HEK293T (cell line): ENCODE measurements around the gene NDUFAF2.

Experiments used
- CTCF ChIA-PET: fragments of 350-600 bp; formaldehyde crosslinking; extraction: SDS; loops from one replicate; lab custom pipeline; 2021; ENCODE audit warnings: antibody characterized with exemption, inconsistent platforms; lab: Yijun Ruan, JAX
- POLR2A ChIA-PET: fragments of 350-600 bp; formaldehyde crosslinking; extraction: SDS; loops from one replicate; lab custom pipeline; 2020; ENCODE audit warnings: antibody characterized with exemption, inconsistent platforms; lab: Yijun Ruan, JAX
- DNase-seq: peaks from one replicate; pipeline ENCODE4 v3.0.0; 2012; ENCODE audit warnings: mixed read lengths; ENCODE audit errors: extremely low spot score
- ARNT ChIP-seq: fragments of 450-650 bp; IDR thresholded peaks from 2 replicates; pipeline ENCODE4 v1.6.1; 2017; ENCODE audit warnings: mild to moderate bottlenecking
- BHLHE40 ChIP-seq: fragments of 450-650 bp; IDR thresholded peaks from 2 replicates; pipeline ENCODE4 v1.6.1; 2016; ENCODE audit warnings: mild to moderate bottlenecking, moderate library complexity, borderline replicate concordance
- CTBP1 ChIP-seq: fragments of 450-650 bp; IDR thresholded peaks from 2 replicates; pipeline ENCODE4 v1.6.1; 2016; ENCODE audit warnings: borderline replicate concordance
- ELF4 ChIP-seq: fragments of 450-650 bp; IDR thresholded peaks from 2 replicates; pipeline ENCODE4 v1.6.1; 2017; ENCODE audit warnings: antibody characterized with exemption
- FOXA1 ChIP-seq: fragments of 450-650 bp; IDR thresholded peaks from 2 replicates; pipeline ENCODE4 v1.6.1; 2016; ENCODE audit warnings: mild to moderate bottlenecking
- FOXK2 ChIP-seq: fragments of 450-650 bp; IDR thresholded peaks from 2 replicates; pipeline ENCODE4 v1.6.1; 2016; ENCODE audit warnings: mild to moderate bottlenecking
- FOXM1 ChIP-seq: fragments of 450-650 bp; IDR thresholded peaks from 2 replicates; pipeline ENCODE4 v1.6.1; 2017; ENCODE audit warnings: mild to moderate bottlenecking, borderline replicate concordance
- HDGF ChIP-seq: fragments of 450-650 bp; IDR thresholded peaks from 2 replicates; pipeline ENCODE4 v1.6.1; 2017; ENCODE audit warnings: antibody characterized with exemption, borderline replicate concordance
- L3MBTL2 ChIP-seq: fragments of 450-650 bp; conservative IDR thresholded peaks from 2 replicates; pipeline ENCODE4 v1.6.1; 2016; ENCODE audit warnings: mild to moderate bottlenecking
- LEF1 ChIP-seq: fragments of 450-650 bp; IDR thresholded peaks from 2 replicates; pipeline ENCODE4 v1.6.1; 2017; ENCODE audit warnings: mild to moderate bottlenecking, borderline replicate concordance
- NFRKB ChIP-seq: fragments of 450-650 bp; IDR thresholded peaks from 2 replicates; pipeline ENCODE4 v1.6.1; 2016; ENCODE audit warnings: mild to moderate bottlenecking, moderate library complexity
- PKNOX1 ChIP-seq: fragments of 450-650 bp; IDR thresholded peaks from 2 replicates; pipeline ENCODE4 v1.6.1; 2016
- SP1 ChIP-seq: fragments of 450-650 bp; IDR thresholded peaks from 2 replicates; pipeline ENCODE4 v1.6.1; 2017
- SUZ12 ChIP-seq: fragments of 450-650 bp; IDR thresholded peaks from 2 replicates; pipeline ENCODE4 v1.6.1; 2016; ENCODE audit warnings: mild to moderate bottlenecking
- TARDBP ChIP-seq: fragments of 450-650 bp; IDR thresholded peaks from 2 replicates; pipeline ENCODE4 v1.6.1; 2016
- ZNF384 ChIP-seq: fragments of 450-650 bp; IDR thresholded peaks from 2 replicates; pipeline ENCODE4 v1.6.1; 2016

NDUFAF2 gene

GRCh38 chr5:61069150-61069549, 124.1 kb downstream of the NDUFAF2 start:
- POLR2A ChIA-PET = no interaction called here
- no peak for DNase-seq
- CTCF ChIA-PET = no interaction called here
- no peak for TF ChIP-seq NFRKB
- TF ChIP-seq L3MBTL2 = no peak
- TF ChIP-seq LEF1 = no peak
- no peak for TF ChIP-seq ZNF384
- TF ChIP-seq FOXK2 = no peak
- TF ChIP-seq ARNT = no peak
- TF ChIP-seq CTBP1 = no peak
- no peak for TF ChIP-seq BHLHE40
- TF ChIP-seq FOXA1 = no peak
- TF ChIP-seq PKNOX1 = no peak
- TF ChIP-seq SUZ12 = no peak
- TF ChIP-seq ELF4 = no peak
- TF ChIP-seq FOXM1 = no peak
- TF ChIP-seq HDGF = no peak
- TF ChIP-seq SP1 = no peak
- TF ChIP-seq TARDBP = no peak

- POLR2A ChIA-PET = no interaction called here
- no peak for DNase-seq
- TF ChIP-seq L3MBTL2 = no peak
- CTCF ChIA-PET = no interaction called here
Observed at GRCh38 chr5:61071526-61071925, 126.5 kb downstream of the NDUFAF2 start.

- ChIA-PET POLR2A (no interaction called here), CTCF (no interaction called here)
- TF ChIP-seq FOXA1 = no peak
- no peak for TF ChIP-seq TARDBP
- no peak for TF ChIP-seq CTBP1
- TF ChIP-seq ARNT = no peak
- TF ChIP-seq SP1 = no peak
- TF ChIP-seq ZNF384 = no peak
- no peak for TF ChIP-seq NFRKB
- no peak for TF ChIP-seq SUZ12
- TF ChIP-seq FOXM1 = no peak
- TF ChIP-seq BHLHE40 = no peak
- no peak for DNase-seq
Observed at GRCh38 chr5:61076626-61077025, 131.6 kb downstream of the NDUFAF2 start.

- no peak for DNase-seq
- TF ChIP-seq ARNT = no peak
- POLR2A ChIA-PET = no interaction called here
- CTCF ChIA-PET = no interaction called here
Observed at GRCh38 chr5:61081741-61082140, 136.7 kb downstream of the NDUFAF2 start.

GRCh38 chr5:61082516-61083280, 137.7 kb downstream of the NDUFAF2 start:
- POLR2A ChIA-PET = no interaction called here
- CTCF ChIA-PET = no interaction called here
- DNase-seq = no peak
- no peak for TF ChIP-seq L3MBTL2
- no peak for TF ChIP-seq BHLHE40
- no peak for TF ChIP-seq PKNOX1
- TF ChIP-seq FOXK2 = no peak
- no peak for TF ChIP-seq ELF4
- TF ChIP-seq TARDBP = no peak
- no peak for TF ChIP-seq SP1
- no peak for TF ChIP-seq LEF1
- TF ChIP-seq ZNF384 = no peak
- TF ChIP-seq FOXM1 = no peak
- no peak for TF ChIP-seq SUZ12
- TF ChIP-seq FOXA1 = no peak
- no peak for TF ChIP-seq ARNT
- TF ChIP-seq CTBP1 = no peak
- TF ChIP-seq NFRKB = no peak

- TF ChIP-seq ARNT (no peak), PKNOX1 (no peak), BHLHE40 (no peak), FOXA1 (no peak), LEF1 (no peak), HDGF (no peak), SUZ12 (no peak)
- ChIA-PET CTCF (no interaction called here), POLR2A (no interaction called here)
- DNase-seq = no peak
Observed at GRCh38 chr5:61084658-61085057, 139.7 kb downstream of the NDUFAF2 start.

GRCh38 chr5:61085885-61086284, 140.9 kb downstream of the NDUFAF2 start:
- ChIA-PET CTCF (no interaction called here), POLR2A (no interaction called here)
- TF ChIP-seq NFRKB (no peak), FOXK2 (no peak), ARNT (no peak), LEF1 (no peak), ZNF384 (no peak), HDGF (no peak), TARDBP (no peak), FOXA1 (no peak), SUZ12 (no peak)
- no peak for DNase-seq
